Right cardiac atrium (tissue), 5 donors: ENCODE measurements around the gene MRC1. TPM values are rescaled to one million over a fixed set of nuclear protein-coding genes. Genes with fewer than 3 reads are reported as not detected.

ENCODE experiments used
- ATAC-seq, 2 donors: fragments of 200-7000 bp; cut with Tn5 transposase; one replicate each; pipeline versions ENCODE4 v1.8.0 to v1.9.1; 2020; ENCODE audit warnings: moderate library complexity in 2 of 2, mild to moderate bottlenecking in 1 of 2
- DNase-seq, 3 donors: peaks; one replicate each; pipeline ENCODE4 v3.0.0-alpha.2; 2020
- H3K27ac ChIP-seq: one replicate; pipeline ENCODE4 v1.5.1; 2013; ENCODE audit warnings: mild to moderate bottlenecking, low read length, control low read depth, moderate library complexity
- H3K27me3 ChIP-seq: one replicate; pipeline ENCODE4 v1.6.1; 2013; ENCODE audit not compliant: control insufficient read depth, insufficient read depth
- H3K4me1 ChIP-seq: one replicate; pipeline ENCODE4 v1.6.1; 2013; ENCODE audit warnings: low read length; ENCODE audit not compliant: control insufficient read depth, insufficient read depth
- H3K4me3 ChIP-seq: one replicate; pipeline ENCODE4 v1.5.1; 2013; ENCODE audit warnings: low read length, control low read depth
- H3K9me3 ChIP-seq: one replicate; pipeline ENCODE4 v1.6.1; 2013; ENCODE audit warnings: low read length; ENCODE audit not compliant: control insufficient read depth
- WGBS: extraction: QIAGEN DNeasy Blood & Tissue Kit; methylation state at CpG from one replicate; pipeline ENCODE4 v1.1.7; 2013; 5-methylcytosine and 5-hydroxymethylcytosine counted together
- intact Hi-C, 4 donors: fragments of 100-400 bp; cut with DNase I; formaldehyde crosslinking; loops; one replicate each; pipeline versions ENCODE4 v1.11.0 to v1.14.0; 2022 to 2023
- polyA plus RNA-seq: library from polyadenylated mRNA; stranded (reverse); fragments of 200-250 nt; gene quantifications from one replicate; pipeline ENCODE4 v1.2.3, GENCODE V29; 2013
- total RNA-seq, 4 donors: library from RNA; stranded (reverse); fragmentation: NEBNext Ultra II Directional; extraction: Animal tissue kit (Norgen Biotek cat#: 25700); gene quantifications; one replicate each; pipeline ENCODE4 v1.2.1, GENCODE V29; 2021
- donor health status: healthy with polysubstance abuse.
- donor health status: DM: no; HTN: yes; CAD: no.
- donor health status: DM: no; HTN: no; CAD: no.
- donor health status: DM: no; HTN: yes; CAD: no; lungs with severe emphysema.
- donor health status: DM: yes; HTN: yes; CAD: no.

MRC1 gene
- total and polyA plus RNA-seq, 5 donors: 4.4 to 51.8 (median 38.3) TPM

GRCh38 chr10:17782921-17783665 lies 26.1 kb upstream of the MRC1 start:
- H3K4me3 ChIP-seq: no peak overlapping the region
- no peaks in the 10 kb centered on the region for H3K9me3 ChIP-seq
- peak overlapping the region; percentile 78 for H3K27ac ChIP-seq
- ATAC-seq (peak; percentile 57 to 64), DNase-seq (no peak)
- intact Hi-C loops: no loop called here
- H3K27me3 ChIP-seq: no peaks in the 10 kb centered on the region
- H3K4me1 ChIP-seq: peaks cover 5% of the 10 kb centered on the region
- WGBS: 37% methylated on average over 16 of the region's 16 CpGs

- Histone ChIP-seq H3K4me3 (no peak overlapping the region), H3K9me3 (no peaks in the 10 kb centered on the region), H3K27ac (no peak overlapping the region), H3K4me1 (peaks cover 5% of the 10 kb centered on the region), H3K27me3 (no peaks in the 10 kb centered on the region)
- ATAC-seq (no peak), DNase-seq (no peak)
- intact Hi-C loops: no loop called here
- 45% methylated on average over 1 of the region's 1 CpG for WGBS
Measured at GRCh38 chr10:17783751-17784150, 25.4 kb upstream of the MRC1 start.

DNA sequence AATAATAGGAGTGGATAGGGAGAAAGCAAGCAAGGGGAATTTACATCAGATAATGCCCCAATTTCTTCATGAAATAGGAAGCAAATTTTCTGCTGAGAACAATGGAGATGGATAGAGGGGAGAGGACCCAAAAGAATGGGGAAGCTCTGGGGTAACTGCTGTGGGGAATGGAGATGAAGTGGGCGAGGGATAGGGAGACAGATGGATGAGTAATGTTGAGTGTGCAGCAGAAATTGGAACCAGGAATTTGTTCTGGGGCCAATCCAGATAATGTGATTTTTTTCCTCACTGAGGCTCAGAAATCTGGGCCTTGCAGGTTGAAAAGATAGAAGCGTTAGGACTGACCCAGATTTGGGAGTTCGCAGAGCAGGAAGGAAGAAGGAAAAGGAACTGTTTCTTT lies 24.5 kb upstream of the MRC1 start:
- H3K4me1 ChIP-seq: peaks cover 5% of the 10 kb centered on the region
- H3K27me3 ChIP-seq: no peaks in the 10 kb centered on the region
- H3K9me3 ChIP-seq: no peaks in the 10 kb centered on the region
- H3K4me3 ChIP-seq: no peak overlapping the region
- ATAC-seq: peak in 1 of 2 donors; percentile 53
- H3K27ac ChIP-seq: no peak overlapping the region
- no peak for DNase-seq
- intact Hi-C loops: no loop called here
- 47% methylated on average over 3 of the region's 3 CpGs for WGBS

DNA sequence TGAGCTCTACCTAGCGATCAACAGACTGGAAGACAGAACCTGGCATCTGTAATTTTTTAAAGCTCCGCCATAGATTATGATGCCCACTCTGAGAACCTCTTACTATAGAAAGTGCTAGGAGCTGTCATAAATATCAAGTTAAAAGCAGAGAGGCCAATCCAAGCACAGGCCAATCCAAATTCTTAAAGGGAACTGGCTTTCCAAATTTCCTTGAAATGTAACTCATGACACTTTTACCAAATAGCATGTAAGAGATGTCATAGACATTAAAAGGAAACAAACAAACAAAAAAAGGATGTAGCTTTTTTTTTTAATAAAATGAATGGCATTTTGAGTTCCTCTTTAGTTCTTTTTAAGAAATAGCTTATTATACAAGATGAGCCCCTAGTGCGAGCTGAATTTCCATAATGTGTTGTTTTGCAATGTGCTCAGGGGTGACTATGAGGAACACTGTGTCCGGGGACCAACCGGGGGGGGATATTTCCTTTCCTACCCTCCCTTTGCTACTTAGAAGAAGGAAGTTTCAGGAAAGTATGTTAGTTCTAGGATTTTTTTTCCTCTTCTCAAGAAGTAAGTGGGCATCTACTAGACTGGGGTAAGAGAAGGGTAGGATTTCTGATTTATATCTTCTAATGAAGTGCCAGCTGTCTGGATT lies 23.7 kb upstream of the MRC1 start:
- Histone ChIP-seq H3K27ac (no peak overlapping the region), H3K27me3 (no peaks in the 10 kb centered on the region), H3K4me1 (peaks cover 5% of the 10 kb centered on the region), H3K4me3 (no peak overlapping the region), H3K9me3 (no peaks in the 10 kb centered on the region)
- 74% methylated on average over 5 of the region's 5 CpGs for WGBS
- peak; percentile 57 to 71 for ATAC-seq
- intact Hi-C loops: no loop called here
- DNase-seq: no peak

DNA sequence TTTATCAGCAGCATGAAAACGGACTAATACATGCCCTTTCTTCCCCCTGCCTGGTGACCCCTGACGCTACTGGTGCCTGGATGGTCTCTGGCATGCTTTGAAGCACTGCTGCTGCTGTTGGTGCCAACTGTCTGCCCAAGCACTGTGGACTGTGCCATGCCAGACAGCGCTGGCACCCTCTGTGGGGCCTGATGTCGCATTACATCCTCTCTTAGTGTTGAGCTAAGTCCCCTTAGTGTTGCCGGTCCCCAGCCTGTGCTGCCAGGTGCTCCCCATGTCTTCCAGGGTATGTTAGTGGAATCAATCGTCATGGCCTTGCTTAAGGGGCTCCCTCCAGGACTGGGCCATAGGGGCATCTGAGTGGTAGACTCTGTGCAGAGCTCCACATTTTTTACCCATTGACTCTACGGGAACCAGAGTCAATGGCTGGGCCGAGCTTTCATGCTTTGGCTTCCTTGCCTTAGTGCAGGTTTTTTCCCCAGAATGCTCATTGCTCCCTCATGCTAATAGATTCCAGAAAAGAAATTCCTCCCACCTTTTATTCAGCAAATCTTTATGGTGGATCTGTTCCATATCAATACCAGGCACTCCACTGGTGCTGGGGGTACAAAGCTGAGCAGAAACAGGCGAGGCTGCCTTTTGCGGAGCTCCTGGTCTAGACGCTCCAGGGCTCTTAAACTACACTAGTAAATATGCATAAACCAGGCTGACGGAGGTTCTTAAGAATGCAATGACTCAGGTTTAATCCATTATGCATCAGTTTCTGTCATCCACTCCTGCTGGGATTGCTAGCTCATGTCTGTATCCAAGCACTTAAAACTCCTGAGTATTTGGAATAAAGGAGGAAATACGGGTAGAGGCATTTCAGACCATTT lies 21.8 kb upstream of the MRC1 start:
- Histone ChIP-seq H3K4me1 (peaks cover 5% of the 10 kb centered on the region), H3K27ac (no peak overlapping the region)
- ATAC-seq: no peak

GRCh38 chr10:17788646-17789045 lies 20.5 kb upstream of the MRC1 start:
- Histone ChIP-seq H3K4me3 (no peak overlapping the region), H3K27me3 (no peaks in the 10 kb centered on the region), H3K27ac (no peak overlapping the region), H3K4me1 (no peaks in the 10 kb centered on the region), H3K9me3 (no peaks in the 10 kb centered on the region)
- no peak for DNase-seq
- 87% methylated on average over 2 of the region's 2 CpGs for WGBS
- intact Hi-C loops: no loop called here
- no peak for ATAC-seq

More for the DNA sequence above, 21.8 kb upstream of the MRC1 start:
- H3K27me3 ChIP-seq: no peaks in the 10 kb centered on the region
- H3K4me3 ChIP-seq: no peak overlapping the region
- WGBS: 84% methylated on average over 13 of the region's 13 CpGs
- no peaks in the 10 kb centered on the region for H3K9me3 ChIP-seq
- intact Hi-C loops: no loop called here
- no peak for DNase-seq

GRCh38 chr10:17789396-17789795 lies 19.8 kb upstream of the MRC1 start:
- Histone ChIP-seq H3K4me3 (no peak overlapping the region), H3K4me1 (no peaks in the 10 kb centered on the region), H3K27me3 (no peaks in the 10 kb centered on the region), H3K27ac (no peak overlapping the region), H3K9me3 (no peaks in the 10 kb centered on the region)
- ATAC-seq: no peak
- 96% methylated on average over 7 of the region's 7 CpGs for WGBS
- no peak for DNase-seq
- intact Hi-C loops: no loop called here

- no peak overlapping the region for H3K27ac ChIP-seq
- no peaks in the 10 kb centered on the region for H3K4me1 ChIP-seq
- 89% methylated on average over 2 of the region's 2 CpGs for WGBS
- intact Hi-C loops: no loop called here
- no peak for ATAC-seq
- no peaks in the 10 kb centered on the region for H3K9me3 ChIP-seq
- DNase-seq: no peak
- no peaks in the 10 kb centered on the region for H3K27me3 ChIP-seq
- no peak overlapping the region for H3K4me3 ChIP-seq
Measured at GRCh38 chr10:17790651-17791050, 18.5 kb upstream of the MRC1 start.

GRCh38 chr10:17792991-17793390 lies 16.2 kb upstream of the MRC1 start:
- intact Hi-C loops: no loop called here
- H3K4me3 ChIP-seq: no peak overlapping the region
- DNase-seq (no peak), ATAC-seq (no peak)
- H3K27ac ChIP-seq: no peak overlapping the region
- no peaks in the 10 kb centered on the region for H3K9me3 ChIP-seq
- no peaks in the 10 kb centered on the region for H3K4me1 ChIP-seq
- H3K27me3 ChIP-seq: no peaks in the 10 kb centered on the region

DNA sequence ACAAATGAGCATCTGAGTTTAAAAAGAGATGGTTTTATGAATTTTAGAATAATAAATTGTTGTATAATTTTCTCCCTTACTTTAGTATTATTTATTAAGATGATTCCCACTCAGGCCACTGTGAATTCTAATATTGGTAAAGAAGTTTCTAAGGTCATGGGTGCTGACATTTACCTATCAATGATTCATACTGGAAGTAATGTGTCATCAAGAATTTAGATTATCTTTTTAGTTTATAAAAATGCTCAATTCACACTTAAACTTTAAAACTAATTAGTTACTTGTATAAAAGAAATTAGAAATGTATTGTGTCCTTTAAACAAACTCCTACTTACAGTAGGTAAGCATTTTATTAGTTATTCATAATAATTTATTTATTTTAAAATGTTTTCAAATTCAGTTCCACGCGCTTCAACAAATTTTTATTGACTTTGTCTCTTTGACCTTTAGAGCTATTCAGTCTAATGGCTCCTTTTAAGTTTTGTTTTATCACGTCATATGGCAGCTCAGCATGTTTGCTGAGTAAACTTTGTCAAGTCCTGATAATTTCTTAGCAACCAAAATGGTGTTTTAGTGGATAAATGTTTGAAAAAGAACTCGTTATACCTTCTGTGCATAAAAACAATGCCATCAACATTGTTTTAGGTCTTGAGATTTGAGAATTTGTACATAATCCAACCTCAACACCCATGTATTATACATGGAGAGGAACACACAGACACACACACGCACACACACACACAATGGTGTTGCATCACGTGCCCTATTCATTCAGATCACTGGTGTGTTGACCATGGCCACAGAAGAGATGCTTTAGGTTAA lies 15.1 kb upstream of the MRC1 start:
- Histone ChIP-seq H3K27me3 (no peaks in the 10 kb centered on the region), H3K27ac (no peak overlapping the region), H3K4me3 (no peak overlapping the region), H3K4me1 (no peaks in the 10 kb centered on the region), H3K9me3 (no peaks in the 10 kb centered on the region)
- WGBS: 70% methylated on average over 6 of the region's 6 CpGs
- DNase-seq: no peak
- intact Hi-C loops: no loop called here
- ATAC-seq: no peak
